Skeletal muscle tissue (tissue), 4 donors: Measurements from ENCODE around the gene DNAJC1. TPM values are rescaled to one million over a fixed set of nuclear protein-coding genes. Genes with fewer than 3 reads are reported as not detected.

Experiments used
- H3K27ac ChIP-seq: one replicate; pipeline ENCODE4 v1.7.0; 2013; ENCODE audit warnings: mild to moderate bottlenecking, low read depth, low read length, inconsistent platforms
- H3K27me3 ChIP-seq, 3 donors: one replicate each; pipeline ENCODE4 v1.7.0; 2013; ENCODE audit warnings: low read length in 3 of 3; ENCODE audit not compliant: control insufficient read depth in 3 of 3, insufficient read depth in 3 of 3
- H3K36me3 ChIP-seq, 3 donors: one replicate each; pipeline ENCODE4 v1.7.0; 2013; ENCODE audit warnings: low read length in 3 of 3; ENCODE audit not compliant: control insufficient read depth in 3 of 3, insufficient read depth in 3 of 3
- H3K4me1 ChIP-seq, 3 donors: one replicate each; pipeline ENCODE4 v1.7.0; 2013; ENCODE audit warnings: low read length in 3 of 3, mild to moderate bottlenecking in 3 of 3; ENCODE audit not compliant: control insufficient read depth in 3 of 3, insufficient read depth in 3 of 3
- H3K4me3 ChIP-seq, 3 donors: one replicate each; pipeline ENCODE4 v1.7.0; 2013; ENCODE audit warnings: low read length in 3 of 3
- H3K9ac ChIP-seq, 3 donors: one replicate each; pipeline ENCODE4 v1.7.0; 2013; ENCODE audit warnings: low read length in 3 of 3, mild to moderate bottlenecking in 3 of 3, moderate library complexity in 2 of 3, low read depth in 1 of 3
- H3K9me3 ChIP-seq, 3 donors: one replicate each; pipeline ENCODE4 v1.7.0; 2013; ENCODE audit warnings: low read length in 3 of 3; ENCODE audit not compliant: control insufficient read depth in 3 of 3
- total RNA-seq: library from RNA; depleted of rRNA; stranded (reverse); fragments of >200 nt; gene quantifications from one replicate; pipeline ENCODE4 v1.2.3, GENCODE V29; 2014
- donor health status: Osteomylitis.

Gene DNAJC1
- total RNA-seq, 1 donor from 2014 or later = 9.9 TPM

- H3K36me3 ChIP-seq = no peaks in the 10 kb centered on the region
- H3K27ac ChIP-seq = no peak overlapping the region
- H3K27me3 ChIP-seq = no peaks in the 10 kb centered on the region
- H3K4me1 ChIP-seq = no peaks in the 10 kb centered on the region
- H3K9ac ChIP-seq = no peak overlapping the region
- H3K9me3 ChIP-seq = no peaks in the 10 kb centered on the region
- no peak overlapping the region for H3K4me3 ChIP-seq
These were observed 7.0 kb upstream of the DNAJC1 start for GRCh38 chr10:22010539-22010938.

- Histone ChIP-seq H3K27ac (no peak overlapping the region), H3K27me3 (no peaks in the 10 kb centered on the region), H3K36me3 (no peaks in the 10 kb centered on the region), H3K9ac (no peak overlapping the region), H3K9me3 (no peaks in the 10 kb centered on the region), H3K4me1 (peaks cover 12 to 17% (median 15%) of the 10 kb centered on the region in 3 donors), H3K4me3 (no peak overlapping the region)
These were observed 2.9 kb upstream of the DNAJC1 start for GRCh38 chr10:22006379-22006884.

GRCh38 chr10:22005763-22006162 is 2.2 kb upstream of the DNAJC1 start:
- H3K36me3 ChIP-seq = no peaks in the 10 kb centered on the region
- peaks cover 12 to 17% (median 15%) of the 10 kb centered on the region in 3 donors for H3K4me1 ChIP-seq
- H3K4me3 ChIP-seq = no peak overlapping the region
- no peaks in the 10 kb centered on the region for H3K9me3 ChIP-seq
- H3K9ac ChIP-seq = no peak overlapping the region
- no peaks in the 10 kb centered on the region for H3K27me3 ChIP-seq
- H3K27ac ChIP-seq = no peak overlapping the region

GRCh38 chr10:22003964-22004281 is 393 bp upstream of the DNAJC1 start:
- Histone ChIP-seq H3K9me3 (no peaks in the 10 kb centered on the region), H3K36me3 (no peaks in the 10 kb centered on the region), H3K27me3 (no peaks in the 10 kb centered on the region), H3K4me3 (peak overlapping the region; percentile 83 to 86 (median 84)), H3K9ac (peak overlapping the region; percentile 51 to 86 (median 54)), H3K4me1 (peaks cover 12 to 17% (median 15%) of the 10 kb centered on the region in 3 donors), H3K27ac (peak overlapping the region; percentile 88)

GRCh38 chr10:22002591-22003176 is 846 bp downstream of the DNAJC1 start:
- H3K4me1 ChIP-seq = peaks cover 12 to 17% (median 15%) of the 10 kb centered on the region in 3 donors
- H3K27me3 ChIP-seq = no peaks in the 10 kb centered on the region
- no peaks in the 10 kb centered on the region for H3K9me3 ChIP-seq
- H3K9ac ChIP-seq = peak overlapping the region; percentile 86 to 89 (median 88)
- peak overlapping the region; percentile 84 to 88 (median 86) for H3K4me3 ChIP-seq
- peak overlapping the region; percentile 88 for H3K27ac ChIP-seq
- no peaks in the 10 kb centered on the region for H3K36me3 ChIP-seq

- Histone ChIP-seq H3K27ac (no peak overlapping the region), H3K9ac (no peak overlapping the region), H3K27me3 (no peaks in the 10 kb centered on the region), H3K4me3 (no peak overlapping the region), H3K4me1 (no peaks in the 10 kb centered on the region), H3K9me3 (no peaks in the 10 kb centered on the region), H3K36me3 (no peaks in the 10 kb centered on the region)
These were observed 8.0 kb downstream of the DNAJC1 start for GRCh38 chr10:21995557-21995956.

GRCh38 chr10:21993360-21994001 is 10.0 kb downstream of the DNAJC1 start:
- H3K4me3 ChIP-seq = no peak overlapping the region

GRCh38 chr10:21991785-21992184 is 11.7 kb downstream of the DNAJC1 start:
- no peaks in the 10 kb centered on the region for H3K27me3 ChIP-seq
- no peak overlapping the region for H3K9ac ChIP-seq
- no peaks in the 10 kb centered on the region for H3K36me3 ChIP-seq

More at GRCh38 chr10:21993360-21994001, 10.0 kb downstream of the DNAJC1 start:
- Histone ChIP-seq H3K27me3 (no peaks in the 10 kb centered on the region), H3K27ac (no peak overlapping the region), H3K36me3 (no peaks in the 10 kb centered on the region), H3K9ac (no peak overlapping the region), H3K9me3 (no peaks in the 10 kb centered on the region), H3K4me1 (peaks cover 0 to 2% (median 0%) of the 10 kb centered on the region in 3 donors)

GRCh38 chr10:21990449-21990848 is 13.1 kb downstream of the DNAJC1 start:
- Histone ChIP-seq H3K4me3 (no peak overlapping the region), H3K4me1 (peaks cover 0 to 2% (median 0%) of the 10 kb centered on the region in 3 donors), H3K27me3 (no peaks in the 10 kb centered on the region), H3K9me3 (no peaks in the 10 kb centered on the region), H3K36me3 (no peaks in the 10 kb centered on the region), H3K9ac (no peak overlapping the region), H3K27ac (no peak overlapping the region)

More at GRCh38 chr10:21991785-21992184, 11.7 kb downstream of the DNAJC1 start:
- Histone ChIP-seq H3K27ac (no peak overlapping the region), H3K4me3 (no peak overlapping the region), H3K4me1 (peaks cover 0 to 2% (median 0%) of the 10 kb centered on the region in 3 donors), H3K9me3 (no peaks in the 10 kb centered on the region)

- Histone ChIP-seq H3K9ac (peak overlapping the region in 1 of 3 donors; percentile 51), H3K27ac (no peak overlapping the region), H3K4me3 (no peak overlapping the region), H3K27me3 (no peaks in the 10 kb centered on the region), H3K4me1 (peaks cover 0 to 2% (median 0%) of the 10 kb centered on the region in 3 donors), H3K36me3 (no peaks in the 10 kb centered on the region), H3K9me3 (no peaks in the 10 kb centered on the region)
These were observed 13.9 kb downstream of the DNAJC1 start for GRCh38 chr10:21989453-21990154.
